Endothelial cell of umbilical vein (primary cell): Measurements from ENCODE around the gene BLOC1S6. TPM values are rescaled to one million over a fixed set of nuclear protein-coding genes. Genes with fewer than 3 reads are reported as not detected.

ENCODE experiments used
- BruUV-seq: library from RNA; stranded (reverse); fragments of 400-500 nt; replicated peaks from 2 replicates; lab custom pipeline; 2021; lab: Mats Ljungman, UMichigan
- CTCF ChIA-PET: fragments of 300-600, 350-600 bp; sonication (Branson Sonifier 250); formaldehyde crosslinking; loops from one replicate; lab custom pipeline; 2021; ENCODE audit warnings: antibody characterized with exemption, inconsistent platforms; lab: Charles Lee
- POLR2A ChIA-PET: fragments of 300-600, 350-600 bp; sonication (Branson Sonifier 250); formaldehyde crosslinking; loops from one replicate; lab custom pipeline; 2021; ENCODE audit warnings: antibody characterized with exemption, inconsistent platforms; lab: Charles Lee
- DNase-seq: peaks from one replicate; pipeline ENCODE4 v3.0.0-alpha.2; 2011; ENCODE audit warnings: low read depth, low spot score
- FAIRE-seq: peaks from 2 replicates; lab custom pipeline; 2011; peaks lifted over from hg19 to GRCh38; lab: Jason Lieb, UNC
- H2AFZ ChIP-seq: 2 replicates; pipeline ENCODE4 v1.6.0; 2012; ENCODE audit warnings: low read depth, low read length, control low read depth, inconsistent platforms
- H3K27ac ChIP-seq: 2 replicates; pipeline ENCODE4 v1.5.1; 2011; ENCODE audit warnings: low read depth, mild to moderate bottlenecking, control low read depth, low read length, moderate library complexity; ENCODE audit not compliant: insufficient read depth
- H3K27me3 ChIP-seq, 2 experiments: 2 replicates each; pipeline versions ENCODE4 v1.6.0 to v1.6.1; 2011; ENCODE audit warnings: low read length in 2 of 2, mixed read lengths in 1 of 2; ENCODE audit not compliant: control insufficient read depth in 2 of 2, insufficient read depth in 2 of 2
- H3K36me3 ChIP-seq, 2 experiments: 2 replicates in 1 of 2; 3 replicates in 1 of 2; pipeline ENCODE4 v1.5.1; 2011; ENCODE audit warnings: low read length in 2 of 2, mild to moderate bottlenecking in 1 of 2, moderate library complexity in 1 of 2; ENCODE audit not compliant: control insufficient read depth in 2 of 2, insufficient read depth in 2 of 2; ENCODE audit errors: extremely low read depth in 1 of 2
- H3K4me1 ChIP-seq: 3 replicates; pipeline ENCODE4 v1.5.1; 2011; ENCODE audit warnings: mild to moderate bottlenecking, low read length; ENCODE audit not compliant: control insufficient read depth, insufficient read depth; ENCODE audit errors: extremely low read depth
- H3K4me2 ChIP-seq: 2 replicates; pipeline ENCODE4 v1.6.1; 2011; ENCODE audit warnings: low read length, control low read depth, mixed read lengths; ENCODE audit not compliant: insufficient read depth
- H3K4me3 ChIP-seq, 3 experiments: fragments of 200-600 bp in 1 of 3; sonication (generic), shearing (Covaris generic) in 1 of 3; replicated peaks in 1 of 3; 2 replicates each; pipeline ENCODE4 v1.5.1; 2011 to 2016; ENCODE audit warnings: control low read depth in 3 of 3, low read length in 3 of 3, mild to moderate bottlenecking in 2 of 3, inconsistent platforms in 1 of 3, low read depth in 1 of 3, moderate library complexity in 1 of 3; ENCODE audit not compliant: insufficient read depth in 1 of 3
- H3K79me2 ChIP-seq: 2 replicates; pipeline ENCODE4 v1.6.0; 2012; ENCODE audit warnings: low read length, inconsistent platforms; ENCODE audit not compliant: control insufficient read depth, insufficient read depth
- H3K9ac ChIP-seq: replicated peaks from 2 replicates; pipeline ENCODE3; 2011; ENCODE audit warnings: low read length, control low read depth; ENCODE audit not compliant: insufficient read depth; ENCODE audit errors: extremely low read depth
- H3K9me1 ChIP-seq: replicated peaks from 3 replicates; pipeline ENCODE4 v1.6.0; 2011; ENCODE audit warnings: mild to moderate bottlenecking, low read length; ENCODE audit not compliant: control insufficient read depth, insufficient read depth; ENCODE audit errors: extremely low read depth
- H3K9me3 ChIP-seq: replicated peaks from 2 replicates; pipeline ENCODE4 v1.5.1; 2012; ENCODE audit warnings: low read length, inconsistent platforms; ENCODE audit not compliant: control insufficient read depth, insufficient read depth
- H4K20me1 ChIP-seq: replicated peaks from 2 replicates; pipeline ENCODE3; 2011; ENCODE audit warnings: mild to moderate bottlenecking, low read length; ENCODE audit not compliant: control insufficient read depth, insufficient read depth; ENCODE audit errors: extremely low read depth
- EZH2 ChIP-seq: IDR thresholded peaks from 2 replicates; pipeline ENCODE4 v1.6.1; 2012; ENCODE audit warnings: borderline replicate concordance, low read depth, mild to moderate bottlenecking, moderate library complexity, low read length, inconsistent platforms; ENCODE audit not compliant: severe bottlenecking
- FOS ChIP-seq: IDR thresholded peaks from 2 replicates; pipeline ENCODE4 v1.6.1; 2011; ENCODE audit warnings: mild to moderate bottlenecking, low read length, moderate library complexity, borderline replicate concordance; ENCODE audit not compliant: insufficient read depth
- GATA2 ChIP-seq: IDR thresholded peaks from 2 replicates; pipeline ENCODE4 v1.7.0; 2011; ENCODE audit warnings: low read depth, mild to moderate bottlenecking, moderate library complexity, mixed read lengths, low read length; ENCODE audit not compliant: insufficient read length, insufficient read depth
- MAX ChIP-seq: IDR thresholded peaks from 2 replicates; pipeline ENCODE4 v1.6.1; 2011; ENCODE audit not compliant: insufficient read depth, insufficient read length
- POLR2A ChIP-seq: IDR thresholded peaks from 2 replicates; pipeline ENCODE4 v1.6.1; 2012; ENCODE audit warnings: low read depth, mild to moderate bottlenecking, control low read depth, low read length
- dilution Hi-C: fragments of 300-500 bp; cut with MboI; formaldehyde crosslinking; loops from one replicate; pipeline ENCODE4 v1.15.0; 2019; ENCODE audit warnings: low sequenced_read_pairs; ENCODE audit not compliant: extremely low pct_ligation_motif_present
- intact Hi-C: fragments of 100-400 bp; cut with micrococcal nuclease; formaldehyde crosslinking; loops from one replicate; pipeline ENCODE4 v1.10.0; 2022
- polyA plus RNA-seq, 4 experiments: library from polyadenylated mRNA; depleted of rRNA in 3 of 4; stranded (reverse) in 3 of 4; unstranded in 1 of 4; fragments of >200 nt; gene quantifications; 2 replicates each; pipeline versions ENCODE4 v1.2.1 to v1.2.3, GENCODE V29; 2011 to 2012; ENCODE audit warnings: missing spikeins in 1 of 4
- total RNA-seq: library from RNA; stranded (reverse); gene quantifications from 2 replicates; pipeline ENCODE4 v1.2.3, GENCODE V29; 2021
- TF ChIP-seq, protein P1 (sequence below), 2 donors: IDR thresholded peaks; 1 replicate in 1 of 2; 2 replicates in 1 of 2; pipeline ENCODE4 v1.5.1; 2011; ENCODE audit warnings: low read length in 2 of 2, mild to moderate bottlenecking in 2 of 2, moderate library complexity in 2 of 2, control low read depth in 1 of 2, inconsistent platforms in 1 of 2, low read depth in 1 of 2; ENCODE audit not compliant: insufficient read depth in 1 of 2; ENCODE audit errors: extremely low read depth in 1 of 2

BLOC1S6 gene
- total and polyA plus RNA-seq, 2 donors (not counting 3 experiments of a cell fraction or from before 2014, with no cell fraction given) = 8.2 to 39.2 TPM

DNA sequence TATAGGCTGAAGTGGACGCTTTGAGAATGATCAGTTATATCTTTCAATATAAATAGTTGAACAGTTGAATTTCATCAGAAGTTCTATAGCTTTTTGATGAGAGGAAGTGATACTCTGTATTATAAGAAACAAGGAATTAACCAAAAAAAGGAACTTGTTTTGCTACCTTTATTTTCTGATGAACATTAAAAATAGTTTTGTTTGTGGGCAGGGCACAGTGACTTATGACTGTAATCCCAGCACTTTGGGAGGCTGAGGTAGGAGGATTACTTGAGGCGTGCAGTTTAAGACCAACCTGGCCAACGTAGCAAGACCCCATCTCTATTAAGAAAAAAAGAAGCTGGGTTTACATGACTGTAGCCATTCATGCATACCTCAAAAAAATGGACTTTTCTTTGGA lies 16.7 kb downstream of the BLOC1S6 start:
- Histone ChIP-seq H3K4me3 (no peak overlapping the region), H3K27me3 (no peaks in the 10 kb centered on the region), H3K79me2 (peaks cover 12% of the 10 kb centered on the region), H3K9me3 (no peaks in the 10 kb centered on the region), H3K9me1 (no peaks in the 10 kb centered on the region), H3K27ac (no peak overlapping the region), H3K4me1 (no peaks in the 10 kb centered on the region), H3K36me3 (peaks cover 5% of the 10 kb centered on the region in 2 experiments), H2AFZ (no peak overlapping the region), H3K4me2 (no peak overlapping the region), H4K20me1 (peaks cover 2% of the 10 kb centered on the region), H3K9ac (no peak overlapping the region)
- intact Hi-C loops = no loop called here
- TF ChIP-seq, protein P1, sequence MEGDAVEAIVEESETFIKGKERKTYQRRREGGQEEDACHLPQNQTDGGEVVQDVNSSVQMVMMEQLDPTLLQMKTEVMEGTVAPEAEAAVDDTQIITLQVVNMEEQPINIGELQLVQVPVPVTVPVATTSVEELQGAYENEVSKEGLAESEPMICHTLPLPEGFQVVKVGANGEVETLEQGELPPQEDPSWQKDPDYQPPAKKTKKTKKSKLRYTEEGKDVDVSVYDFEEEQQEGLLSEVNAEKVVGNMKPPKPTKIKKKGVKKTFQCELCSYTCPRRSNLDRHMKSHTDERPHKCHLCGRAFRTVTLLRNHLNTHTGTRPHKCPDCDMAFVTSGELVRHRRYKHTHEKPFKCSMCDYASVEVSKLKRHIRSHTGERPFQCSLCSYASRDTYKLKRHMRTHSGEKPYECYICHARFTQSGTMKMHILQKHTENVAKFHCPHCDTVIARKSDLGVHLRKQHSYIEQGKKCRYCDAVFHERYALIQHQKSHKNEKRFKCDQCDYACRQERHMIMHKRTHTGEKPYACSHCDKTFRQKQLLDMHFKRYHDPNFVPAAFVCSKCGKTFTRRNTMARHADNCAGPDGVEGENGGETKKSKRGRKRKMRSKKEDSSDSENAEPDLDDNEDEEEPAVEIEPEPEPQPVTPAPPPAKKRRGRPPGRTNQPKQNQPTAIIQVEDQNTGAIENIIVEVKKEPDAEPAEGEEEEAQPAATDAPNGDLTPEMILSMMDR (IDR thresholded peaks at IDR 0.05; ENCODE audit: extremely low read depth in 1 of 2, insufficient read depth in 1 of 2, low read depth in 1 of 2, low read length in 2 of 2) = no peak
- TF ChIP-seq MAX (no peak), POLR2A (no peak), EZH2 (no peak), GATA2 (no peak), FOS (no peak)
- BruUV-seq = no TSS peak
- dilution Hi-C loops = no loop called here
- no peak for DNase-seq
- ChIA-PET CTCF (interaction anchor here (1.3 to 2.0 kb wide), 2 partner anchors 10 to 15 kb away, joined by 3 to 6 read pairs; no protein-coding TSS in a partner anchor), POLR2A (interaction anchor here (0.7 kb wide), 1 partner anchor 39 kb away, joined by 3 read pairs; no protein-coding TSS in a partner anchor)
- FAIRE-seq = no peak
